H1 (cell line): ENCODE measurements around the gene ASTN2.

Experiments used
- CHD2 ChIP-seq: IDR thresholded peaks from 2 replicates; pipeline ENCODE4 v1.6.1; 2012; ENCODE audit warnings: low read length, improper control_type of control experiment
- CREB1 ChIP-seq: IDR thresholded peaks from 2 replicates; pipeline ENCODE4 v1.6.1; 2012; ENCODE audit warnings: inconsistent platforms
- EZH2 ChIP-seq: fragments of 200-600 bp; sonication (generic); IDR thresholded peaks from 2 replicates; pipeline ENCODE4 v1.7.1; 2012; ENCODE audit warnings: low read depth, mild to moderate bottlenecking, moderate library complexity, low read length, inconsistent platforms; ENCODE audit not compliant: severe bottlenecking
- GABPA ChIP-seq: IDR thresholded peaks from 2 replicates; pipeline ENCODE4 v1.6.1; 2011; ENCODE audit warnings: mild to moderate bottlenecking, low read length, moderate library complexity, borderline replicate concordance; ENCODE audit not compliant: insufficient read depth
- MAX ChIP-seq: IDR thresholded peaks from 2 replicates; pipeline ENCODE4 v1.6.1; 2012; ENCODE audit warnings: inconsistent platforms
- POLR2A ChIP-seq, 2 experiments: IDR thresholded peaks; 1 replicate in 1 of 2; 2 replicates in 1 of 2; pipeline ENCODE4 v1.6.1; 2011; ENCODE audit warnings: low read depth in 2 of 2, low read length in 2 of 2, mild to moderate bottlenecking in 2 of 2; ENCODE audit errors: control extremely low read depth in 1 of 2
- POLR2AphosphoS5 ChIP-seq: IDR thresholded peaks from 2 replicates; pipeline ENCODE4 v1.6.1; 2011; ENCODE audit warnings: low read depth, low read length
- RBBP5 ChIP-seq: IDR thresholded peaks from 2 replicates; pipeline ENCODE4 v1.7.1; 2012; ENCODE audit warnings: low read depth, mild to moderate bottlenecking, inconsistent platforms, low read length, moderate library complexity, borderline replicate concordance
- SIN3A ChIP-seq, 2 experiments: IDR thresholded peaks in 1 of 2; conservative IDR thresholded peaks in 1 of 2; 2 replicates each; pipeline ENCODE4 v1.6.1; 2011 to 2012; ENCODE audit warnings: low read length in 2 of 2, improper control_type of control experiment in 1 of 2, low read depth in 1 of 2, mild to moderate bottlenecking in 1 of 2
- SIX5 ChIP-seq: IDR thresholded peaks from 2 replicates; pipeline ENCODE4 v1.6.1; 2011; ENCODE audit warnings: mild to moderate bottlenecking, low read depth, low read length
- TBP ChIP-seq: IDR thresholded peaks from 2 replicates; pipeline ENCODE4 v1.6.1; 2011; ENCODE audit warnings: low read depth, low read length, improper control_type of control experiment
- TF ChIP-seq, protein P1 (sequence below), 3 experiments: IDR thresholded peaks; 1 replicate in 2 of 3; 2 replicates in 1 of 3; pipeline versions ENCODE4 v1.5.1 to v1.6.1; 2011; ENCODE audit warnings: low read length in 3 of 3, mild to moderate bottlenecking in 3 of 3, inconsistent platforms in 2 of 3, low read depth in 1 of 3, moderate library complexity in 1 of 3; ENCODE audit not compliant: insufficient read depth in 1 of 3; ENCODE audit errors: control extremely low read depth in 1 of 3

- TF ChIP-seq EZH2 (no peak), CHD2 (no peak), POLR2A (IDR thresholded peaks at IDR 0.05; ENCODE audit: control extremely low read depth in 1 of 2, low read depth in 2 of 2, low read length in 2 of 2) (no peak), SIN3A (conservative IDR thresholded peaks at IDR 0.05 in 1 of 2, IDR thresholded peaks at IDR 0.05 in 1 of 2; ENCODE audit: low read depth in 1 of 2, low read length in 2 of 2) (no peak), TBP (no peak), POLR2AphosphoS5 (no peak), GABPA (no peak), SIX5 (no peak), MAX (no peak), RBBP5 (no peak), CREB1 (no peak)
- TF ChIP-seq, protein P1, sequence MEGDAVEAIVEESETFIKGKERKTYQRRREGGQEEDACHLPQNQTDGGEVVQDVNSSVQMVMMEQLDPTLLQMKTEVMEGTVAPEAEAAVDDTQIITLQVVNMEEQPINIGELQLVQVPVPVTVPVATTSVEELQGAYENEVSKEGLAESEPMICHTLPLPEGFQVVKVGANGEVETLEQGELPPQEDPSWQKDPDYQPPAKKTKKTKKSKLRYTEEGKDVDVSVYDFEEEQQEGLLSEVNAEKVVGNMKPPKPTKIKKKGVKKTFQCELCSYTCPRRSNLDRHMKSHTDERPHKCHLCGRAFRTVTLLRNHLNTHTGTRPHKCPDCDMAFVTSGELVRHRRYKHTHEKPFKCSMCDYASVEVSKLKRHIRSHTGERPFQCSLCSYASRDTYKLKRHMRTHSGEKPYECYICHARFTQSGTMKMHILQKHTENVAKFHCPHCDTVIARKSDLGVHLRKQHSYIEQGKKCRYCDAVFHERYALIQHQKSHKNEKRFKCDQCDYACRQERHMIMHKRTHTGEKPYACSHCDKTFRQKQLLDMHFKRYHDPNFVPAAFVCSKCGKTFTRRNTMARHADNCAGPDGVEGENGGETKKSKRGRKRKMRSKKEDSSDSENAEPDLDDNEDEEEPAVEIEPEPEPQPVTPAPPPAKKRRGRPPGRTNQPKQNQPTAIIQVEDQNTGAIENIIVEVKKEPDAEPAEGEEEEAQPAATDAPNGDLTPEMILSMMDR (IDR thresholded peaks at IDR 0.05; ENCODE audit: control extremely low read depth in 1 of 3, insufficient read depth in 1 of 3, low read depth in 1 of 3, low read length in 3 of 3): no peak
These were observed 130.4 kb downstream of the ASTN2 start for GRCh38 chr9:117284414-117284813.
